Right lobe of liver (tissue), 4 donors: ENCODE measurements around the gene KCNT1.

ENCODE experiments used
- CTCF ChIP-seq, 4 donors: fragments of 200-600 bp in 3 of 4; fragments of 450-650 bp in 1 of 4; IDR thresholded peaks; one replicate each; pipeline versions ENCODE4 v1.5.1 to v1.8.0; 2016 to 2022; ENCODE audit warnings: antibody characterized with exemption in 4 of 4, mild to moderate bottlenecking in 2 of 4
- POLR2A ChIP-seq: fragments of 450-650 bp; IDR thresholded peaks from one replicate; pipeline ENCODE4 v1.6.1; 2017; ENCODE audit warnings: antibody characterized with exemption, mild to moderate bottlenecking
- donor health status: DM: no; HTN: no; CAD: no.
- donor health status: DM: no; HTN: no; CAD: no.
- donor health status: DM: no; HTN: yes; CAD: no.

GRCh38 chr9:135706288-135706687, 4.3 kb downstream of the KCNT1 start:
- TF ChIP-seq CTCF (IDR thresholded peaks at IDR 0.05) (no peak), POLR2A (no peak)
